ENCODE data around the gene NENF.

The NENF gene

DNA sequence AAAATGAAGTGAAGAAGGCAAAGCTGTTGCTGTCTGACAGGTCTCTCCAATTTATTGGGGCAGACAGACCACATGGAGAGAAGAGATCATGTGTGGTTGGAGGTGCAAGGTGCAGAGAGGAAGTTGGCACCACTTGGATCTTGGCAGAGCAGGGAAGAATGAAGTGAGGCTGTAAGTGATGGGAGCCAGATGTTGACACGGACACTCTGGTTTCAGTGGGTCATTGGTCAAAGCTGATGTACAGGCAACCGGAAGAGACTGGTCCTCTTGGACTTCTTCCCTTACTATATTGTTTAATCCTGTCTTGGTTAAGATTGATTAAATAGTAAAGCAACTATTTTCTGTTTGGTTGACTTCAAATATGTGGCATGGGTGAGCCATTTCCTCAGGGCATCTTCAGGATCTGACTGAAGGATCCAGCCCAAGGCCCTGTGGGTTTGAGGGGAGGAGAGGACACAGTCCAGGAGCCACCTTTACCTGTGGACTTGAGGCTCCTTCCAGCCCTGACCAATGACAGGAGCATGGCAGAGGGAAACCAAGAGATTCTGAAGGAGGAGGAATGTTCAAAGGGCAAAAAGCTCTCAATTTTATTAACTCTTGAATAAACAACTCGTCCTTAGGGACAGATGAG lies 49.4 kb downstream of the NENF start:
- Mint-ChIP-seq H3K27ac (no peak overlapping the region), H3K4me3 (no peak overlapping the region), H3K27me3 (ENCODE audit: low read depth) (peaks cover 21% of the 10 kb centered on the region), H3K4me1 (peaks cover 8% of the 10 kb centered on the region), H3K36me3 (ENCODE audit: low read depth) (no peaks in the 10 kb centered on the region), H3K9me3 (no peaks in the 10 kb centered on the region)
- no peak for TF ChIP-seq CTCF (IDR thresholded peaks at IDR 0.05; ENCODE audit: unreplicated experiment in 3 of 3)

DNA sequence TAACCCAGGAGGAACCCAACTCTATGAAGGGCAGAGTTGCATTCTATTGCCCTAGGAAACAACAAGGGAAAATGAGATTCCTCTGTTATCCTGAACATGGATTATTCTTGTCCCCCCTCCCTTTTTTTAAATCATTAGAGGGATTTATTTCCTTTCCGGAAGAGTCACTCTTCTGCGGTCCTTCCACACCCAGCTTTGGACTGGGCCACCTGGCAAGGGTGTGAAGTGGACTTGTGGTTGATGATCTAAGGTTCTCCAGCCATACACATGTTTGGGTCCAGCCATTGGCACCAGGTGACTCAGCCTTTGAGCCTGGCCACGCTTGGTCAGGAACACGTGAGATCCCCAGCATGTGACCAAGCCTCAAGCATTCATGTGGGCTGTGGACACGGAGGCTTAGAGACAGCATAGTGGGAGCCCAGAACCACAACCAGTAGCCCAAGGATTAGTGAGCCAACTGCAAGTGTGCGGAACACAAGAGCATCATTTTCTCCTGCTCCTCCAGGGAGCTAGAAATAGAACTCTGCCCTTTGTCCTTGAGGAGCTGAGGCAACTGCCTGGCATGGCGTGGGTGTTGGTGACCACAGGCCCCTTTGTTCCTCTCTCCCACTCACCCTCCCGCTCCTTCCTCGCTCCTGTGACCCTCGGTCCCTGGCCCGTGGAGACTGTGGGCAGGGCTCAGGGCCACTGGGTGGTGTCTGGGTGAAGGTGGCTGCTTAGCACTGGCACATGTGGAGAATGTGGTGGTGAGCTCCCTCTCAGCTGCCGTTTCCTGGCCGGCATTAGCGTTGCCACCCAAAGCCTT lies 50.1 kb downstream of the NENF start:
- H3K27ac Mint-ChIP-seq: no peak overlapping the region
- H3K36me3 Mint-ChIP-seq (ENCODE audit: low read depth): no peaks in the 10 kb centered on the region
- peaks cover 8% of the 10 kb centered on the region for H3K4me1 Mint-ChIP-seq
- H3K27me3 Mint-ChIP-seq (ENCODE audit: low read depth): peaks cover 22% of the 10 kb centered on the region
- TF ChIP-seq CTCF (IDR thresholded peaks at IDR 0.05; ENCODE audit: unreplicated experiment in 3 of 3): no peak
- no peaks in the 10 kb centered on the region for H3K9me3 Mint-ChIP-seq
- no peak overlapping the region for H3K4me3 Mint-ChIP-seq

- Mint-ChIP-seq H3K9me3 (no peaks in the 10 kb centered on the region), H3K4me3 (no peak overlapping the region), H3K36me3 (ENCODE audit: low read depth) (no peaks in the 10 kb centered on the region), H3K27me3 (ENCODE audit: low read depth) (peaks cover 17% of the 10 kb centered on the region), H3K4me1 (peaks cover 10% of the 10 kb centered on the region), H3K27ac (no peak overlapping the region)
- TF ChIP-seq CTCF (IDR thresholded peaks at IDR 0.05; ENCODE audit: unreplicated experiment in 3 of 3): no peak
Observed at GRCh38 chr1:212484701-212485570, 52.2 kb downstream of the NENF start.

DNA sequence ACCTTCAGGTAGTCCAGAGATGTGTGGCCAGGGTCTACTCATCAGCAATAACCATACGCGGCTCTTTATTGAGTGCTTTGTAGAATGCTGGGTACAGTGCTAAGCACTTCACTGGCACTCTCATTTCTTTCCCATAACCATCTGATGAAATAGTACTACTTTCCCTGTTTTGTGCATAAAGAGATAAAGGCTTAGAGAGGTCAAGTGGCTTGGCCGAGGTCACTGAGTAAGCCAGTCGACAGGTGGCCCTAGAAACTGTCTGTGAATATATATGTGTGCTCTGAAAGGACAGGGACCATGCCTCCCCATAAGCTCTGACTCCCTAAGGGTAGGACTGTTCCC lies 52.8 kb downstream of the NENF start:
- peaks cover 16% of the 10 kb centered on the region for H3K27me3 Mint-ChIP-seq (ENCODE audit: low read depth)
- peaks cover 10% of the 10 kb centered on the region for H3K4me1 Mint-ChIP-seq
- H3K9me3 Mint-ChIP-seq: no peaks in the 10 kb centered on the region
- H3K4me3 Mint-ChIP-seq: no peak overlapping the region
- TF ChIP-seq CTCF (IDR thresholded peaks at IDR 0.05; ENCODE audit: unreplicated experiment in 3 of 3): no peak
- no peak overlapping the region for H3K27ac Mint-ChIP-seq
- H3K36me3 Mint-ChIP-seq (ENCODE audit: low read depth): no peaks in the 10 kb centered on the region

DNA sequence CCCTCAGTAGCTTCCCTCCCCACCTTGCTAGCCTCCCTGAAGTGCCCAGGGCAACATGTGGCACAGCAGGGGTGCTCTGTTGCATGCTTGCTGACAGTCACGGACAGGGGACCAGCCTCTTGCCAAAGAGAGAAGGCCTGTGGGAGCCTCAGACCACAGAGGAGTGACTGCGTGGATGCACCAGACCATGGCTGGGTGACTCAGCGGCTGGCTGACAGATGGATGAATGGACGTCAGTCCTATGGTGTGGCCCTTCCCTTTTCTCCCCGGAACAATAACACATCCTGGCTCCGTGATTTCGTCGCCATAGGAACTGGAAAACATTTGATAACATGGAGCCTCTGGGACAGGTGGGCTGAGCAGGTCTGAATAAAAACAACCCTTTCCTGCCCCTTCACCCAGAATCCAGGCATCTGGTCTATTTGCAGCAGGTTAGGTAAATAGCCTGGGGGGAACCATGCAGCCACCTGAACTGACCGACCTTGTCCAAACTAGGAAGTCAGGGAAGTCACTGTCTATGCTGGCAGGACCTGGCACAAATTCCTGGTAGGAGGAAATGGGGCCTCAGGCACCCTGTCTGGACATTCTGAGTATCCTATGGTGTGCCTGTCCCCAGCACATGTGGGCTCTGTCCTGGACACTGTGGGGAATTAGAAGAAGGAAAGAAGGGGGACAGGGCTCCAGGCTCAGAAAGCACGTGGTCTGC lies 53.3 kb downstream of the NENF start:
- H3K4me3 Mint-ChIP-seq: no peak overlapping the region
- no peak for TF ChIP-seq CTCF (IDR thresholded peaks at IDR 0.05; ENCODE audit: unreplicated experiment in 3 of 3)
- peak overlapping the region in 1 of 3 experiments; percentile 28 for H3K27ac Mint-ChIP-seq
- H3K9me3 Mint-ChIP-seq: no peaks in the 10 kb centered on the region
- H3K4me1 Mint-ChIP-seq: peaks cover 10% of the 10 kb centered on the region
- no peaks in the 10 kb centered on the region for H3K36me3 Mint-ChIP-seq (ENCODE audit: low read depth)
- peaks cover 13% of the 10 kb centered on the region for H3K27me3 Mint-ChIP-seq (ENCODE audit: low read depth)

Data from nephron (organoid).